ENCODE measurements around the gene LATS2. TPM values are rescaled to one million over a fixed set of nuclear protein-coding genes. Genes with fewer than 3 reads are reported as not detected.
A peak's percentile ranks its signal among the peaks of the same experiment; 100 is the strongest.

LATS2 gene
- total and polyA plus RNA-seq, 7 experiments from 2014 or later: 1.3 to 11.9 (median 2.3) TPM; not detected in 2

DNA sequence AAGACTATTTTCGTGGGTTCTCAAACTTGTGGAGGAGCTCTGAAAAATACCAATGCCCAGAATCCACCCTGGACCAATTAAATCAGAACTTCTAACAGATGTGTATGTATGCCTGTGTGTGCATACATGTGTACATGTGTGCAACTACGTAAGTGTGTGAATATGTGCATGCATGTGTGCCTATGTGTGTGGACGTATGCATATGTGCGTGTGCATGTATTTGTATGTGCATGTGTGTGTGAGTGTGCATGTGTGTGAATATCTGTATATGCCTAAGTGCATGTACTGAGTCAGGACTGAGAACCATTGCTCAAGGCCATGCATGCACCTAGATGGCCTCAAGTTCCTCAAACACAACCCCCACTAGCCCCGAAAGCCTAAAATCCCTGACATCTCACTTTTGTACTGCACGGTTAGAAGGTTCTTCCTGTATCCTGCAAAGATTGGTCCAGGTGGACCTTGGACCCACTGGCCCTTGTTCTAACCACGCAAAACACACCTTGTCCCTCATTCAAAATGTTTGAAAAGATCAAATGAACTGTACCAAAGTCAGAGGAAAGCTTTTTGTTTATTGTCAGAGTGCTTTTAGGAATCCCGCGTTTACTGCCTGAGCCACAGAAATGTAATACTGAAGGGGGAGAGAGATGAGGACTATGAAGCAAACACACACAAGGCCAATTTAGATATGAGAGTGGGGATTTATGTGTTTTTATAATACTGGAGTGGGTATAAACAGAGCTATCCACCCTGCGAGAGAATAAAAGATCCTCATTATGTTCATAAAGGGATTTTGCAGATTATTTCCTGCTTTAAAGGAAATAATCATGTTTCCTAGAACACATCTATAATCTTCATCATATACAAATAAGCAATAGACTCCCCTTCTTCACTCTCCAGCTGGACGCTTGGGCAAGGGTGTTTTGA lies 39.1 kb downstream of the LATS2 start:
- H3K36me3 Mint-ChIP-seq: no peaks in the 10 kb centered on the region
- Histone ChIP-seq H3K27ac (ENCODE audit: low read depth, low read length) (no peak overlapping the region), H3K36me3 (ENCODE audit: control insufficient read depth in 2 of 3, insufficient read depth in 3 of 3, low read length in 3 of 3) (no peaks in the 10 kb centered on the region), H3K27me3 (ENCODE audit: control insufficient read depth in 2 of 2, insufficient read depth in 2 of 2, low read length in 2 of 2) (no peaks in the 10 kb centered on the region), H3K9me3 (ENCODE audit: control insufficient read depth in 2 of 3, low read length in 3 of 3) (no peaks in the 10 kb centered on the region), H3K4me1 (ENCODE audit: control insufficient read depth in 2 of 2, insufficient read depth in 2 of 2, low read length in 2 of 2) (no peaks in the 10 kb centered on the region), H3K4me3 (ENCODE audit: low read length) (no peak overlapping the region)
- CTCF ChIA-PET: no interaction called here
- POLR2A ChIA-PET: no interaction called here
- H3K27ac Mint-ChIP-seq: no peak overlapping the region
- ATAC-seq: no peak
- no peak for DNase-seq
- intact Hi-C loops (cut with micrococcal nuclease): no loop called here
- peaks cover 0 to 5% (median 0%) of the 10 kb centered on the region in 5 donors for H3K27me3 Mint-ChIP-seq
- peaks cover 0 to 4% (median 0%) of the 10 kb centered on the region in 11 donors for H3K9me3 Mint-ChIP-seq
- no peak overlapping the region for H3K4me3 Mint-ChIP-seq
- H3K4me1 Mint-ChIP-seq: peaks cover 0 to 14% (median 0%) of the 10 kb centered on the region in 7 donors

DNA sequence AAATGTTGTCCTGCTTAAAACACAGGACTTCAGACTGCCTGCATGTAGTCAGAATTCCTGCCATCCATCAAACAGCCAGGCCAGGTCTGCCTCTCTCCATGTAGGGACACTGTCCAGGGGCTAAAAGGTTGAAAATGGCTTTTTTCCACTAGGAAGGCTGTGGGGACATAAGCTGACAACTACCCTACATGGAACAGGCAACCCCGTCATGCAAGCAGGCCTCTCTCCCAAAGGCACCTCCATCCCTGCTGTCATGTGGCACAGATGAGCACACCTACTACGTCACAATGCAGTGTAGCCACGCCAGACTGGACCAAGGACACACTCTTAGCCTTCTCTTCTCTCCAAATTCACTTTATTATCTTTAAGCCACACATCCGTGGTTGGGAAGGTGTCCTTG lies 40.8 kb downstream of the LATS2 start:
- Histone ChIP-seq H3K4me1 (ENCODE audit: control insufficient read depth in 2 of 2, insufficient read depth in 2 of 2, low read length in 2 of 2) (peaks cover 0 to 6% of the 10 kb centered on the region in 2 donors), H3K9me3 (ENCODE audit: control insufficient read depth in 2 of 3, low read length in 3 of 3) (no peaks in the 10 kb centered on the region), H3K4me3 (ENCODE audit: low read length) (no peak overlapping the region), H3K36me3 (ENCODE audit: control insufficient read depth in 2 of 3, insufficient read depth in 3 of 3, low read length in 3 of 3) (no peaks in the 10 kb centered on the region), H3K27me3 (ENCODE audit: control insufficient read depth in 2 of 2, insufficient read depth in 2 of 2, low read length in 2 of 2) (no peaks in the 10 kb centered on the region), H3K27ac (ENCODE audit: low read depth, low read length) (no peak overlapping the region)
- peaks cover 0 to 3% (median 0%) of the 10 kb centered on the region in 11 donors for H3K9me3 Mint-ChIP-seq
- ATAC-seq: no peak
- H3K27ac Mint-ChIP-seq: no peak overlapping the region
- intact Hi-C loops (cut with micrococcal nuclease): no loop called here
- no peak for DNase-seq
- ChIA-PET POLR2A (no interaction called here), CTCF (no interaction called here)
- H3K27me3 Mint-ChIP-seq: no peaks in the 10 kb centered on the region
- peaks cover 0 to 21% (median 5%) of the 10 kb centered on the region in 7 donors for H3K4me1 Mint-ChIP-seq
- H3K4me3 Mint-ChIP-seq: no peak overlapping the region
- H3K36me3 Mint-ChIP-seq: peaks cover 0 to 2% (median 0%) of the 10 kb centered on the region in 5 donors

DNA sequence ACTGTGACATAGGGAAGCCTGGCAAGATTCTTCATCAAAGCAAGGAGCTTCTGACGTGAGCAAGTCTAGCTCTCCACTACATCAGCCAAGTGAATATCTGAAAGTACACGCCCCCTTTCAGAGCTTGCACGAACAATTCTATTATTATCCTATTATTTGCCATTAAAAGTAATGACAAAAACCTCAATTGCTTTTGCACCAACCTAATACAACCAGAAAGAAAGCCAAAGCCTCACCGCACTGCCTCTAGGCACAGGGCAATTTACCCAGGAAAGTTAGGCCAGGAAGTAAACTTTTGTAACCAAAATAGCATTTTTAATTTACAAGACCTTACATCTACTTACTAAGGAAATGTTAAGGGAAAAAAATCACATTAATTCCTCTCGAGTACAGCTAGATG lies 41.2 kb downstream of the LATS2 start:
- no peaks in the 10 kb centered on the region for H3K36me3 ChIP-seq (ENCODE audit: control insufficient read depth in 2 of 3, insufficient read depth in 3 of 3, low read length in 3 of 3)
- DNase-seq (no peak), ATAC-seq (no peak)
- peaks cover 0 to 21% (median 5%) of the 10 kb centered on the region in 7 donors for H3K4me1 Mint-ChIP-seq
- POLR2A ChIA-PET: no interaction called here
- H3K9me3 ChIP-seq (ENCODE audit: control insufficient read depth in 2 of 3, low read length in 3 of 3): no peaks in the 10 kb centered on the region
- no peaks in the 10 kb centered on the region for H3K27me3 Mint-ChIP-seq
- intact Hi-C loops (cut with micrococcal nuclease): no loop called here
- H3K4me1 ChIP-seq (ENCODE audit: control insufficient read depth in 2 of 2, insufficient read depth in 2 of 2, low read length in 2 of 2): peaks cover 0 to 6% of the 10 kb centered on the region in 2 donors
- H3K27ac Mint-ChIP-seq: no peak overlapping the region
- H3K4me3 ChIP-seq (ENCODE audit: low read length): no peak overlapping the region
- H3K36me3 Mint-ChIP-seq: peaks cover 0 to 2% (median 0%) of the 10 kb centered on the region in 5 donors
- no peak overlapping the region for H3K4me3 Mint-ChIP-seq
- CTCF ChIA-PET: no interaction called here
- peaks cover 0 to 3% (median 0%) of the 10 kb centered on the region in 11 donors for H3K9me3 Mint-ChIP-seq
- H3K27ac ChIP-seq (ENCODE audit: low read depth, low read length): no peak overlapping the region
- H3K27me3 ChIP-seq (ENCODE audit: control insufficient read depth in 2 of 2, insufficient read depth in 2 of 2, low read length in 2 of 2): no peaks in the 10 kb centered on the region

DNA sequence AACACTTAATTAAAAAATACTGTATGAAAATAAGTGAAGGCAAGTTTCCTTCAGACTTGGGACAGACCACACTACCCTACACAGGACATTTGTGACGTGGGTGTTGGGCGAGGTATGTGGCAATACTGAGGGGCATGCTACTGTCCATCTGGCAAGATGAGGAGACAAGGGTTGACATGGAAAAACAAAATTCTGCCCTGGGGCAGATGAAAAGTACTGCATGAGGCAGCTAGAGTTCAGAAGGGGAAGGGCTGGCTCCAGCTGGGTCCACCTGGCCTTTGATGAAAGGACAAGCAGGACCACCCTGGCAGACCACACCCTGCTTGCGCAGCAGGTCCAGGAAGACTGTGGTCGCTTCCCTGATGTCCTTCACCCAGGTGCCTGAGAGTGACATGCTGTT lies 43.2 kb downstream of the LATS2 start:
- Histone ChIP-seq H3K27me3 (ENCODE audit: control insufficient read depth in 2 of 2, insufficient read depth in 2 of 2, low read length in 2 of 2) (no peaks in the 10 kb centered on the region), H3K4me1 (ENCODE audit: control insufficient read depth in 2 of 2, insufficient read depth in 2 of 2, low read length in 2 of 2) (peaks cover 0 to 6% of the 10 kb centered on the region in 2 donors), H3K4me3 (ENCODE audit: low read length) (no peak overlapping the region), H3K9me3 (ENCODE audit: control insufficient read depth in 2 of 3, low read length in 3 of 3) (no peaks in the 10 kb centered on the region), H3K27ac (ENCODE audit: low read depth, low read length) (no peak overlapping the region), H3K36me3 (ENCODE audit: control insufficient read depth in 2 of 3, insufficient read depth in 3 of 3, low read length in 3 of 3) (no peaks in the 10 kb centered on the region)
- Mint-ChIP-seq H3K36me3 (peaks cover 0 to 2% (median 0%) of the 10 kb centered on the region in 5 donors), H3K27ac (peak overlapping the region in 1 of 9 donors; percentile 26), H3K4me1 (peaks cover 0 to 21% (median 5%) of the 10 kb centered on the region in 7 donors), H3K9me3 (peaks cover 0 to 3% (median 0%) of the 10 kb centered on the region in 11 donors), H3K4me3 (no peak overlapping the region), H3K27me3 (no peaks in the 10 kb centered on the region)
- DNase-seq (no peak), ATAC-seq (no peak)
- ChIA-PET CTCF (no interaction called here), POLR2A (no interaction called here)
- intact Hi-C loops (cut with micrococcal nuclease): loop anchor here in 1 of 2 donors (5.0 kb wide), 1 partner anchor 59 kb away; no protein-coding TSS in a partner anchor

DNA sequence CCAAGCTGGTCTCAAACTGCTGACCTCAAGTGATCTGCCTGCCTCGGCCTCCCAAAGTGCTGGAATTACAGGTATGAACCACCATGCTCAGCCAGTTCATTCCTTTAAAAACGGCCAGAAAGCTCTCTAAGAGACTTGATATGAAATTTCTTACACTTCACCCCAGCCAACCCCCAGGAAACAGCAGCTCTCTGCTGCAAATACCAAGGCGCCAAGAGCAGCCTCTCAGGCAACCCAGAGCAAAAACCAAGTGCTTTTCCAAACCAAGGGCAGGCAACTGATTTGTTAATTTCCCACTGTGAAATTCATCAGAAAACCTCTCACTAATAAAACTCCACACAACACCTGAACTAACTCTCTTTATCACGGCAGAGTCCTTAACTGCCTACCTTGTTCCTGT lies 44.9 kb downstream of the LATS2 start:
- Mint-ChIP-seq H3K27ac (peak overlapping the region in 3 of 9 donors; percentile 16 to 92 (median 56)), H3K9me3 (peaks cover 0 to 3% (median 0%) of the 10 kb centered on the region in 11 donors), H3K4me1 (peaks cover 0 to 25% (median 5%) of the 10 kb centered on the region in 7 donors), H3K36me3 (peaks cover 0 to 2% (median 0%) of the 10 kb centered on the region in 5 donors), H3K4me3 (peak overlapping the region in 1 of 10 donors; percentile 16), H3K27me3 (no peaks in the 10 kb centered on the region)
- Histone ChIP-seq H3K36me3 (ENCODE audit: control insufficient read depth in 2 of 3, insufficient read depth in 3 of 3, low read length in 3 of 3) (no peaks in the 10 kb centered on the region), H3K4me1 (ENCODE audit: control insufficient read depth in 2 of 2, insufficient read depth in 2 of 2, low read length in 2 of 2) (peaks cover 0 to 6% of the 10 kb centered on the region in 2 donors), H3K27me3 (ENCODE audit: control insufficient read depth in 2 of 2, insufficient read depth in 2 of 2, low read length in 2 of 2) (no peaks in the 10 kb centered on the region), H3K27ac (ENCODE audit: low read depth, low read length) (no peak overlapping the region), H3K9me3 (ENCODE audit: control insufficient read depth in 2 of 3, low read length in 3 of 3) (no peaks in the 10 kb centered on the region), H3K4me3 (ENCODE audit: low read length) (no peak overlapping the region)
- POLR2A ChIA-PET: no interaction called here
- CTCF ChIA-PET: interaction anchor here (1.0 kb wide), 1 partner anchor 70 kb away, joined by 3 read pairs; no protein-coding TSS in a partner anchor
- DNase-seq (no peak), ATAC-seq (no peak)
- intact Hi-C loops (cut with micrococcal nuclease): loop anchor here in 1 of 2 donors (5.0 kb wide), 1 partner anchor 61 kb away; no protein-coding TSS in a partner anchor

DNA sequence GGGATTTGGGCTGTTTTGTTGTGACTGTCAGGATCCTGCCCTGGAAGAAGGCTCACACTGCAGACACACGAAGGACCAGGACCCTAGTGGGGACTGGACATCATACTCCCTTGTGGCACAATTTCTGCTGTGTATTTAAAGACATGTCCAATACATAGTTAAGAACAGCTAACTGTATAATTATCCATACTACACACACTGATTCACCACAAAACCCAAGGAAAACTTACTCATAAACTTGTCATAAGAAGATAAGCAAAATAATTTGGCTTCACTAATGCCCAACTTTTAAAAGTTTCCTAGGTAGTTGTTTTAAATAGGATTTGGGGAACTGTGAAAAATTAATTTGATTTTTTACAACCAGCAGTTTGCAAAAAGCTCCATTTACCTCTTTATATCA lies 46.1 kb downstream of the LATS2 start:
- H3K36me3 ChIP-seq (ENCODE audit: control insufficient read depth in 2 of 3, insufficient read depth in 3 of 3, low read length in 3 of 3): no peaks in the 10 kb centered on the region
- peaks cover 0 to 5% (median 0%) of the 10 kb centered on the region in 11 donors for H3K9me3 Mint-ChIP-seq
- H3K27me3 ChIP-seq (ENCODE audit: control insufficient read depth in 2 of 2, insufficient read depth in 2 of 2, low read length in 2 of 2): no peaks in the 10 kb centered on the region
- peaks cover 0 to 9% (median 0%) of the 10 kb centered on the region in 5 donors for H3K36me3 Mint-ChIP-seq
- DNase-seq (no peak), ATAC-seq (no peak)
- H3K27ac Mint-ChIP-seq: no peak overlapping the region
- H3K9me3 ChIP-seq (ENCODE audit: control insufficient read depth in 2 of 3, low read length in 3 of 3): no peaks in the 10 kb centered on the region
- CTCF ChIA-PET: interaction anchor here (1.0 kb wide), 1 partner anchor 69 kb away, joined by 3 read pairs; no protein-coding TSS in a partner anchor
- H3K27me3 Mint-ChIP-seq: no peaks in the 10 kb centered on the region
- H3K4me1 ChIP-seq (ENCODE audit: control insufficient read depth in 2 of 2, insufficient read depth in 2 of 2, low read length in 2 of 2): peaks cover 0 to 6% of the 10 kb centered on the region in 2 donors
- POLR2A ChIA-PET: no interaction called here
- H3K4me1 Mint-ChIP-seq: peaks cover 0 to 33% (median 9%) of the 10 kb centered on the region in 7 donors
- H3K4me3 Mint-ChIP-seq: no peak overlapping the region
- no peak overlapping the region for H3K4me3 ChIP-seq (ENCODE audit: low read length)
- intact Hi-C loops (cut with micrococcal nuclease): loop anchor here in 1 of 2 donors (5.0 kb wide), 1 partner anchor 62 kb away; no protein-coding TSS in a partner anchor
- H3K27ac ChIP-seq (ENCODE audit: low read depth, low read length): no peak overlapping the region
